ENCODE measurements around the gene KRT14.
"Not testable (repeated sequence)": the region's sequence is repeated elsewhere in the genome, so short reads cannot be mapped to it uniquely, and the experiment has no call there.

KRT14 gene

GRCh38 chr17:41544491-41544892, 42.2 kb downstream of the KRT14 start:
- H3K9ac ChIP-seq (ENCODE audit: low read depth, low read length), result no peak overlapping the region
- no peaks in the 10 kb centered on the region for H3K36me3 ChIP-seq (ENCODE audit: insufficient read depth, low read length)
- ATAC-seq (ENCODE audit: insufficient read depth, low read depth) (no peak), DNase-seq (no peak)
- no peak overlapping the region for H3K27ac ChIP-seq (ENCODE audit: low read length)
- H4K20me1 ChIP-seq (ENCODE audit: insufficient read depth, low read length), result no peaks in the 10 kb centered on the region; the same call in 1 of the 2 replicates
- TF ChIP-seq, protein P1, sequence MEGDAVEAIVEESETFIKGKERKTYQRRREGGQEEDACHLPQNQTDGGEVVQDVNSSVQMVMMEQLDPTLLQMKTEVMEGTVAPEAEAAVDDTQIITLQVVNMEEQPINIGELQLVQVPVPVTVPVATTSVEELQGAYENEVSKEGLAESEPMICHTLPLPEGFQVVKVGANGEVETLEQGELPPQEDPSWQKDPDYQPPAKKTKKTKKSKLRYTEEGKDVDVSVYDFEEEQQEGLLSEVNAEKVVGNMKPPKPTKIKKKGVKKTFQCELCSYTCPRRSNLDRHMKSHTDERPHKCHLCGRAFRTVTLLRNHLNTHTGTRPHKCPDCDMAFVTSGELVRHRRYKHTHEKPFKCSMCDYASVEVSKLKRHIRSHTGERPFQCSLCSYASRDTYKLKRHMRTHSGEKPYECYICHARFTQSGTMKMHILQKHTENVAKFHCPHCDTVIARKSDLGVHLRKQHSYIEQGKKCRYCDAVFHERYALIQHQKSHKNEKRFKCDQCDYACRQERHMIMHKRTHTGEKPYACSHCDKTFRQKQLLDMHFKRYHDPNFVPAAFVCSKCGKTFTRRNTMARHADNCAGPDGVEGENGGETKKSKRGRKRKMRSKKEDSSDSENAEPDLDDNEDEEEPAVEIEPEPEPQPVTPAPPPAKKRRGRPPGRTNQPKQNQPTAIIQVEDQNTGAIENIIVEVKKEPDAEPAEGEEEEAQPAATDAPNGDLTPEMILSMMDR (IDR thresholded peaks at IDR 0.05; ENCODE audit: borderline replicate concordance, extremely low read depth, low read length, poor library complexity, severe bottlenecking), result no peak
- no peak for TF ChIP-seq EZH2 (IDR thresholded peaks at IDR 0.05; ENCODE audit: borderline replicate concordance, low read depth, low read length, severe bottlenecking)
- peaks cover 6% of the 10 kb centered on the region for H3K27me3 ChIP-seq (ENCODE audit: insufficient read depth, low read length, poor library complexity)
- no peak overlapping the region for H2AFZ ChIP-seq (ENCODE audit: low read depth, low read length)
- no peaks in the 10 kb centered on the region for H3K79me2 ChIP-seq (ENCODE audit: insufficient read depth, low read length)
- no peak overlapping the region for H3K4me2 ChIP-seq (ENCODE audit: insufficient read depth, low read length)
- H3K4me1 ChIP-seq (ENCODE audit: insufficient read depth, low read length), result peaks cover 3% of the 10 kb centered on the region; the same call in 1 of the 2 replicates
- H3K9me3 ChIP-seq (ENCODE audit: insufficient read depth, low read length, severe bottlenecking), result no peaks in the 10 kb centered on the region
- no peak overlapping the region for H3K4me3 ChIP-seq (ENCODE audit: low read depth in 1 of 2, low read length in 2 of 2)

GRCh38 chr17:41542786-41543185, 43.9 kb downstream of the KRT14 start:
- not testable (repeated sequence) for H3K4me3 ChIP-seq (ENCODE audit: low read depth in 1 of 2, low read length in 2 of 2); H4K20me1 ChIP-seq (ENCODE audit: insufficient read depth, low read length); H2AFZ ChIP-seq (ENCODE audit: low read depth, low read length); H3K36me3 ChIP-seq (ENCODE audit: insufficient read depth, low read length); H3K4me1 ChIP-seq (ENCODE audit: insufficient read depth, low read length); H3K4me2 ChIP-seq (ENCODE audit: insufficient read depth, low read length); H3K9ac ChIP-seq (ENCODE audit: low read depth, low read length); H3K27me3 ChIP-seq (ENCODE audit: insufficient read depth, low read length, poor library complexity); DNase-seq; ATAC-seq (ENCODE audit: insufficient read depth, low read depth); H3K9me3 ChIP-seq (ENCODE audit: insufficient read depth, low read length, severe bottlenecking); H3K27ac ChIP-seq (ENCODE audit: low read length); H3K79me2 ChIP-seq (ENCODE audit: insufficient read depth, low read length)

DNA sequence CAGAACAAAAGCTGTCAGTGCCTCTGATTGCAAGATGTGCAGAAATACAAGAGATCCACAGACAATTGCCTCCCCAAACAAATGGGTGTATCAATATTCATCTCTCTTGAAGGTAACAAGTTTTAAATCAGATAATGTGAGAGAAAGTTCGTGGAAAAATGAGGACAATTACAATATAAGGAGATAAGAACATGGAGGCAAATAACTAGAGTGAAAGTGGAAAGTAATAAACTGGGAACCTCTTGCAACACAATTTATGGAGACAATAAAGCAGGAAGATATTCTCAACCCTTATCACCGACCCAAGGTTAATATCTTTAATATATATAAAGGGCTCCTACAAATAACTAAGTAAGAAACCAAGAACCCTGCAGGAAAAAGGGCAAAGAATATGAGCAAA, 44.3 kb downstream of the KRT14 start:
- TF ChIP-seq, protein P1 (IDR thresholded peaks at IDR 0.05; ENCODE audit: borderline replicate concordance, extremely low read depth, low read length, poor library complexity, severe bottlenecking), result no peak
- TF ChIP-seq EZH2 (IDR thresholded peaks at IDR 0.05; ENCODE audit: borderline replicate concordance, low read depth, low read length, severe bottlenecking), result no peak
- no peak overlapping the region for H3K4me2 ChIP-seq (ENCODE audit: insufficient read depth, low read length)
- H3K36me3 ChIP-seq (ENCODE audit: insufficient read depth, low read length), result no peaks in the 10 kb centered on the region
- no peak for ATAC-seq (ENCODE audit: insufficient read depth, low read depth)
- H3K4me3 ChIP-seq (ENCODE audit: low read depth in 1 of 2, low read length in 2 of 2), result no peak overlapping the region
- no peak overlapping the region for H3K27ac ChIP-seq (ENCODE audit: low read length)
- H3K27me3 ChIP-seq (ENCODE audit: insufficient read depth, low read length, poor library complexity), result peaks cover 6% of the 10 kb centered on the region
- H2AFZ ChIP-seq (ENCODE audit: low read depth, low read length), result no peak overlapping the region
- no peaks in the 10 kb centered on the region; the same call in 1 of the 2 replicates for H4K20me1 ChIP-seq (ENCODE audit: insufficient read depth, low read length)
- H3K4me1 ChIP-seq (ENCODE audit: insufficient read depth, low read length), result no peaks in the 10 kb centered on the region
- DNase-seq, result no peak
- no peaks in the 10 kb centered on the region for H3K79me2 ChIP-seq (ENCODE audit: insufficient read depth, low read length)
- H3K9ac ChIP-seq (ENCODE audit: low read depth, low read length), result no peak overlapping the region
- H3K9me3 ChIP-seq (ENCODE audit: insufficient read depth, low read length, severe bottlenecking), result no peaks in the 10 kb centered on the region

DNA sequence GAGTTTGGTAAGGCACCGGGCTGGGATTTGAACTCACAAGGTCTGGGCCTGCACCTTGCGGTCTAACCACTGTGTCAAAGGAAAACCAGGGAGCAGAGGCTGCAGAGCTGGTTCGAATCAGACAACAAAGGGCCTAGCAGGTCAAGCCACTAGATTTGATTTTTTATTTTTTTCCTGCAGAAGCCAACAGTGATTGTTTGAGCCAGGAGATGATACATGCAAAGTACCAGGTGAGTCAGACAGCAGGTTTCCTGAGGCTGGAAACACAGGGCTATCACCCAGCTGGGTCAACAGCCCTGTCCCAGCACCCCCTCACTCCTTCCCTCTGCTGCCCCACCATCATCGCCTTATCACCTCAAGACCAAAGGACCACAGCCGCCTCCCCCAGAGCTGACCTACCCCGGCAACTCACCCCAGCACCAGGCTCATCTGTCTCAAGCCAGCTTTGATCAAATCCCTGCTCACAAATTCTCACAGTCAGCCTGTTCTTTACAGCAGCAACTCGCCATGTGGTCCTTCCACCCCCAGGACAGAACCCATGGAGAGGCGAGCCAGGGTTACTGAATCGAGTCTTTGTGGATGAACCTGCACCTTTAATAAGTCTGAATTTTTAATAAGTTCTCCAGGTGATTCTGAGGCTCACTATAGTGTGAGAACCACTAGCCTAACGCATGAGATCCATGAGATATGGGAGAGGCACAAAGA, 45.6 kb downstream of the KRT14 start:
- TF ChIP-seq, protein P1 (IDR thresholded peaks at IDR 0.05; ENCODE audit: borderline replicate concordance, extremely low read depth, low read length, poor library complexity, severe bottlenecking), result no peak
- TF ChIP-seq EZH2 (IDR thresholded peaks at IDR 0.05; ENCODE audit: borderline replicate concordance, low read depth, low read length, severe bottlenecking), result no peak
- DNase-seq, result no peak
- no peak overlapping the region for H3K4me2 ChIP-seq (ENCODE audit: insufficient read depth, low read length)

More for the DNA sequence above, 45.6 kb downstream of the KRT14 start:
- Histone ChIP-seq H3K9ac (ENCODE audit: low read depth, low read length) (no peak overlapping the region), H4K20me1 (ENCODE audit: insufficient read depth, low read length) (no peaks in the 10 kb centered on the region), H3K36me3 (ENCODE audit: insufficient read depth, low read length) (no peaks in the 10 kb centered on the region), H3K79me2 (ENCODE audit: insufficient read depth, low read length) (no peaks in the 10 kb centered on the region), H3K27ac (ENCODE audit: low read length) (no peak overlapping the region), H3K27me3 (ENCODE audit: insufficient read depth, low read length, poor library complexity) (peaks cover 11% of the 10 kb centered on the region), H3K9me3 (ENCODE audit: insufficient read depth, low read length, severe bottlenecking) (no peaks in the 10 kb centered on the region), H2AFZ (ENCODE audit: low read depth, low read length) (no peak overlapping the region), H3K4me1 (ENCODE audit: insufficient read depth, low read length) (no peaks in the 10 kb centered on the region), H3K4me3 (ENCODE audit: low read depth in 1 of 2, low read length in 2 of 2) (no peak overlapping the region)
- no peak for ATAC-seq (ENCODE audit: insufficient read depth, low read depth)
